Measurements from ENCODE around the gene DERL3.
"Not testable (repeated sequence)": the region's sequence is repeated elsewhere in the genome, so short reads cannot be mapped to it uniquely, and the experiment has no call there.

DERL3 gene

DNA sequence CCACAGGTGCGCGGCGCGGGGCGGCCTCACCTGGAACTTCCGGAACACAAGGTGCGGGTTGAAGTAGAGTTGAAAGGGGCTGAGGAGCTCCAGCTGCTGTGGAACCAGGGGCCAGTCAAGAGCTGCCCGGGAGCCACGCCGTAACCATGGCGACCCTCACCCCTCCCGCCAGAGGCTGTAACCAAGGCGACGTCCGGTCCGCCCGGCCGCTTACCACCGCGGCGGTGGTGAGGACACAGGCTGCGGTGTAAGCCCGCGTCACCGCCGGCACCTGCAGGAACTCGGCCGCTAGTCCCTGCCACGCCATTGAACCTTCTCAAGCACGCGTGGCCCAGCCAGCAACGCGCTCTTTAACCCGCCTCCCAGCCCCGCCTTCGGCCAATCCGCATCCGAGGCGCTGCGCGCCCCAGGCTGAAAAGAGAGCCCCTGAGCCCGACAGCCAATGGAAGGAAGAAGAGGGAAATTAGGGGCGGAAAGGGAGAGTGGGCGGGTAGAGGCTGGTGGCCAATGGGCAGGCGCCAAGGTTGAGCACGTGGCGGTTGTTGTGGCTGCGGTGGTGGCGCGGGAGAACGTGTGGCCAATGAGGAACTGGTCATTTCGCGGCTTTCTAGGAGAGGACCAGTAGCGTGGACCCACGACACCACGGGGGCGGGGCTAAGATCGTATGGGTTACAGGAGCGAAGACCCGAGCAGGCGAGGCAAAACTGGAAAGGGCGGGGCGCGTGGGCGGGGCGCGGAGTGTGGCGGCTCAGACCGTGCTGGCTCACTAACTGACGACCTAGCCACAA lies at the start of gene DERL3:
Gene DERL3, minus strand, starts transcription at position 326 of the 788 bp plus-strand sequence. Its CDS starts 19 bp downstream, at position 307.
- DNase-seq (ENCODE audit: low read depth, low spot score), result peak; percentile 100

DNA sequence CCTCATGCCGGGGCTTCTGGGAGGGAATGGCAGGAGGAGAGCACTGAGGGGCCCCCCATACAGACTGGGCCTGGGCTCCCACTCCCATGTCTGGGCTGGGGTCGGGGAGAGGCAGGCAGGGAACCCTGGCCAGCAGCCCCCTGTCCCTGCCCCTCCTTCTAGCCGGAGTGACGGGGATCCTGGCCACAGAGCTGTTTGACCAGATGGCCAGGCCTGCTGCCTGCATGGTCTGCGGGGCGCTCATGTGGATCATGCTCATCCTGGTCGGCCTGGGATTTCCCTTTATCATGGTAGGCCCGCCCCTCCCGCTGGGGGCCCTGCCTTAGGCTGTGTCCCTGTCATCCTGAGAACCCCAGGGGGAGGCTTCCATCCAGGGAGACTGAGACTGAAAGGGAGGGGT lies 45.3 kb upstream of the DERL3 start:
- DNase-seq (ENCODE audit: low read depth, low spot score), result no peak

DNA sequence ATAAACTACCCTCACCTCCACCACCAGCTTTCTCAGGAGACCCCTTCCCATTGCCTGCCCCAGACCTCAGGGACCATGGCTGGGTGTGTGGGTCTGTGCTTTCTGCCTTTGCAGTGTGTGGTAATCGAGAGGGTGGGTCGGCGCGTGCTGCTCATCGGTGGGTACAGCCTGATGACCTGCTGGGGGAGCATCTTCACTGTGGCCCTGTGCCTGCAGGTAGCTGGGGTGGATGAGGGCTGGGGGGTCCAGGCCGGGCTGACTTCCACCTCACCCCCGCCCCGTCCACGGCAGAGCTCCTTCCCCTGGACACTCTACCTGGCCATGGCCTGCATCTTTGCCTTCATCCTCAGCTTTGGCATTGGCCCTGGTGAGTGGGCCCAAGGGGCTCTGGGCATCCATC lies 44.9 kb upstream of the DERL3 start:
- no peak for DNase-seq (ENCODE audit: low read depth, low spot score)

DNA sequence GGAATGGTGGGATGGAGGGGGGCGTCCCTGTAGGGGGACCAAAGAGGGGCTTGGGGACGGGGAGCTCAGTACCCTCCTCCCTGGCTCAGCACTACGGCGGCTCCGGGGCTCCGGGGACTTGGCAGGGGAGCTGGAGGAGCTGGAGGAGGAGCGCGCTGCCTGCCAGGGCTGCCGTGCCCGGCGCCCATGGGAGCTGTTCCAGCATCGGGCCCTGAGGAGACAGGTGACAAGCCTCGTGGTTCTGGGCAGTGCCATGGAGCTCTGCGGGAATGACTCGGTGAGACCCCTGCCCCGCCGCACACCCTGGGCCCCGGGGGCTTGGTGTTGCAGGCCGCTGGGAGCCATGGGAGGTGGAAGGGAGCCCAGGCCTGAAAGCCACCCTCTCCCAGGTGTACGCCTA lies 43.6 kb upstream of the DERL3 start:
- no peak for DNase-seq (ENCODE audit: low read depth, low spot score)

DNA sequence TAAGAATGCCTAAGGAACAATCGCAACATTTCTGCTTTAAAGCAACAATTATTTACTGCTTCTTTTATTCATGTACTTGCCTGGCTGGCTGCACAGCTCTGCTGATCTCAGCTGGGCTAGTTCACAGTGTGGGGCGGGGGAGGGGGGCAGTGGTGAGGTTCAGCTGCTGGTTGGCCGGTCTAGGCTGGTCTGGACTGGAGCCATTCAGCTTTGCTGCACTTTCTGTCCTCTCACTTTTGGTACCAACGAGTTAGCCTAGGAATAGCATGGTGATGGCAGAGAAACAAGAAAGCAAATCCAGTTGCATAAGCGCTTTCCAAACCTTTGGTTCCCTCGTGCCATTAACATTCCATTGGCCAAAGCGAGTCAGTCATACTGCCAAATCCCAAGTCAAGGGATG lies 39.4 kb upstream of the DERL3 start:
- peak; percentile 19 for DNase-seq (ENCODE audit: low read depth, low spot score)

DNA sequence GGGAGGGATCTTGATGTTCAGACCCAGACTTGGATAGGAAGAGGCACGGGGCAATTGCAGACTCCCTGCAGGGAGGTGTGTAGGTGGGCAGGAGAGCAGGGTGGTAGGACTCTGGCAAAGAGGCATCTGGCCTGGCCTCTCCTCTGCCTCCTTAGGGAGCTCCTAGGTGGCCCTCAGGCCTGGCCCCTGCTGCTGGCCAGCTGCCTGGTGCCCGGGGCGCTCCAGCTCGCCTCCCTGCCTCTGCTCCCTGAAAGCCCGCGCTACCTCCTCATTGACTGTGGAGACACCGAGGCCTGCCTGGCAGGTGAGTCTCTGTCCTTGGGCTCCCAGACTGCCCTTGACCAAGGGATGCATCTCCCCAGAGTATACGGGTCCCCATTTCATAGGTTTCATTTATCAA lies 38.8 kb upstream of the DERL3 start:
- DNase-seq (ENCODE audit: low read depth, low spot score), result no peak

DNA sequence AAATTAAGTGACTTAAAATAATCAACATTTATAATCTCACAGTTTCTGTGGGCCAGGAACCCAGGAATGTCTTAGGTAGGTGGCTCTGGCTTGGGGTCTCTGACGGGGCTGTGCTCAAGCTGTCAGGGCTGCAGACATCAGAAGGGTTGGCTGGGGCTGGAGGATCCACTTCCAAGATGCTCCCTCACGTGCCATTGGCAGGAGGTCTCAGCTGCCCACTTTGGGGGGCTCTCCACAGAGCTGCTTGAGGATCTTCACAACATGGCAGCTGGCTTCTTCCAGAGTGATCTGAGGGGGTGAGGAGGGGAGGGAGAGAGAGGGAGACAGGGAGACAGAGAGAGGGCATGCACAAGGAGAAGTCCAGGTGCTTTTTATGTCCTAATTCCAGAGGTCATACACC lies 37.0 kb upstream of the DERL3 start:
- no peak for DNase-seq (ENCODE audit: low read depth, low spot score)

DNA sequence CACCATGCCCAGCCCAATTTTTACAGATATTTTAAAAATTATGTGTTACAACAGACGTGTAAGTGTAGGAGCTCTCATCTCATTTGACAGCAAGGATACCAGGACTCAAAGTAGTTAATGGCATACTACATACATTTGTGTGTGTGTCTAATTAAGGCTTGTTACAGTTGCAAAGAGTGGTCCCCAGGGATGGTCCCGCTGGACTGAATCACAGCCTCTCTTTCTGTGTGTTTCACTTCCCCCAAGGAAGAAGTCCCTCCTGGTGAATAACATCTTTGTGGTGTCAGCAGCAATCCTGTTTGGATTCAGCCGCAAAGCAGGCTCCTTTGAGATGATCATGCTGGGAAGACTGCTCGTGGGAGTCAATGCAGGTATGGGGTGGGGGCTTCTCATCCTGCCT lies 36.1 kb upstream of the DERL3 start:
- DNase-seq (ENCODE audit: low read depth, low spot score), result no peak

DNA sequence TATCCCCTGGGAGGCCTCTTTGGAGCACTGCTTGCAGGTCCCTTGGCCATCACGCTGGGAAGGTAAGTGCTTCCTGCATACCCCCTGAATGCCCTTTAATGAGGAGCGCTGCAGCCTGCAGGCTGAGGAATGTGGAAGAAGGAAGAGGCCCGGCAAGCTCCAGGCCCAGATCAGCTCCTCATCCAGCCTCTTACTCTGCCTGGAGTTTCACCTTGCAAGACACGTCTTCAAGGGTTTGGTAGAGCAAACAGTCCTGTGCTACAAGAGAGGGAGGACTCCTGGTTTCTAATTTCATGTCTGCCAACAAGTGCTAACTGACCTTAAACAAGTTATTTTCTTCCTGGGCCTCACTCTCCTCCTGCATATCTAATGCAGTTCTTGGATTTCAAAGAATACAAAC lies 29.8 kb upstream of the DERL3 start:
- DNase-seq (ENCODE audit: low read depth, low spot score), result no peak

DNA sequence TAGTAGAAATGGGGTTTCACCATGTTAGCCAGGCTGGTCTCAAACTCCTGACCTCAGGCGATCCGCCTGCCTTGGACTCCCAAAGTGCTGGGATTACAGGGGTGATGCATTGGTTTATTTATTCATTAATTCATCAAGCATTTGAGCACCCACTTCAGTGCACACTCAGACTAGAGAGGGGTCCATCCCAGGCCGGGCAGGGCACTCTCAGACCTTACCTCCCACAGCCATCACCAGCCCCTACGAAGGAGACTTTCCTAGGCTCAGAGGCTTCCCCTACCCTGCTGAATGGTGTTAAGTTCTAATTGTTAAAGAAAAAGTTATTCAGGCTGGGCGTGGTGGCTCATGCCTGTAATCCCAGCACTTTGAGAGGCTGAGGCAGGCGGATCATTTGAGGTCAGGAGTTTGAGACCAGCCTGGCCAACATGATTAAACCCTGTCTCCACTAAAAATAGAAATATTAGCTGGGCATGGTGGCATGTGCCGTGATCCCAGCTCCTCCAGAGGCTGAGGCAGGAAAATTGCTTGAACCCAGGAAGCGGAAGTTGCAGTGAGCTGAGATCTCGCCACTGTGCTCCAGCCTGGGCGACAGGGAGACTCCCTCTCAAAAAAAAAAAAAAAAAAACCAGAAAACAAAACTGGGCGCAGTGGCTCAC lies 25.8 kb upstream of the DERL3 start:
- not testable (repeated sequence) for DNase-seq (ENCODE audit: low read depth, low spot score)

DNA sequence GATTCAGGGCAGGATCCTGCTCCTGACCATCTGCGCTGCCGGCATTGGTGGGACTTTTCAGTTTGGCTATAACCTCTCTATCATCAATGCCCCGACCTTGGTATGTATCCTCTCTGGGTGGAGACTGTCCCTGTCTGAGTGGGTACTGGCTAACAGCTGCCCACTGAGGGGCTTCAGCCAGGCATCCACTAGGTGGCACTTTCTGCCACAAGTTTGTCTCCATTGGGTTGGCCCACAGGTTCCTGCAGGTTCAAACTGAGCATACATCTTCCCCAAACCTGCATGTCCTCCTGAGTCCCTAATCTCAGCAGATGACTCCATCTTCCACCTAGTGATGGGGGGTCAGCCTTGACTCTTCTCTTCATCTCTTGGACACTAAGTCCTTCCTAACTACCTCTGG lies 23.3 kb upstream of the DERL3 start:
- peak; percentile 62 for DNase-seq (ENCODE audit: low read depth, low spot score)

DNA sequence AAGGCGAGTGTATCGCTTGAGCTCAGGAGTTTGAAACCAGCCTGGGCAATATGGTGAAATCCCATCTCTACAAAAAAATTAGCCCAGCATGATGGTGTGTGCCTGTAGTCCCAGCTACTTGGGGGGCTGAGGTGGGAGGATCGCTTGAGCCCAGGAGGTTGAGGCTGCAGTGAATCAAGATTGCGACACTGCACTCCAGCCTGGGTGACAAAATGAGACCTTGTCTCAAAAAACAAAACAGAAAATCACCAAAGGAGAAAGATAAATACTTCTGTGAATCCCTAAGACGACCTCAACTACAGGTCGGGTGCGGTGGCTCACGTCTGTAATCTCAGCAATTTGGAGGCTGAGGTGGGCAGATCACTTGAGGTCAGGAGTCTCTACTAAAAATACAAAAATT lies 21.4 kb upstream of the DERL3 start:
- not testable (repeated sequence) for DNase-seq (ENCODE audit: low read depth, low spot score)

DNA sequence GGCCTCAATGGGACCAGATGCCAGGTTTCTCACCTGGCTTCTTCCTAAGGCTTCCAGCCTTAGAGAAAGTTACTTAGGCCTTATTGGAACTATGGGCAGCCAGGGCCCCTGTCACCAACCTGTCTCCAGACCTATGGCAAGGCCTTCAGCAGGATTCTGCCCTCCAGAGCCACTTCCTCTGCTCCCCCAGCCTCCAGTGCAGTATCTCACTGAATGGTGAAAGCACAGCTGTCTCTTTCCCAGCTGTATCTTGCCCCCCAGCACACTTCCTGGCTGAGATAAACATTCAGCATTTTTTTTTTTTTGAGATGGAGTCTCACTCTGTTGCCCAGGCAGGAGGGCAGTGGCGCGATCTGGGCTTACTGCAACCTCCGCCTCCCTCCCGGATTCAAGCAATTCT lies 20.4 kb upstream of the DERL3 start:
- no peak for DNase-seq (ENCODE audit: low read depth, low spot score)

DNA sequence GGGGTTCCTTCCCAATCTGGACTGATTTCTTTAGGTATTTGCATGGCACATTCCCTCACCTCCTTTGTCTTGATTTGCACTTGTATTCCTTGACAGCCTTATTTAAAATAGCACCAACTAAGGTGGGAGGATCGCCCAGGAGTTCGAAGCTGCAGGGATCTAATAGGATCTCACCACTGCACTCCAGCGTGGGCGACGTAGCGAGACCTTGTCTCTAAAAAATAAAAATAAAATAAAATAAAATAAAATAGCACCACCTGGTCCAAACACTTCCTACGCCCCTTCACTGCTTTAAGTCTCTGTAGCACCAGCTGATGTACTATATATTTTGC lies 19.6 kb upstream of the DERL3 start:
- no peak for DNase-seq (ENCODE audit: low read depth, low spot score)

DNA sequence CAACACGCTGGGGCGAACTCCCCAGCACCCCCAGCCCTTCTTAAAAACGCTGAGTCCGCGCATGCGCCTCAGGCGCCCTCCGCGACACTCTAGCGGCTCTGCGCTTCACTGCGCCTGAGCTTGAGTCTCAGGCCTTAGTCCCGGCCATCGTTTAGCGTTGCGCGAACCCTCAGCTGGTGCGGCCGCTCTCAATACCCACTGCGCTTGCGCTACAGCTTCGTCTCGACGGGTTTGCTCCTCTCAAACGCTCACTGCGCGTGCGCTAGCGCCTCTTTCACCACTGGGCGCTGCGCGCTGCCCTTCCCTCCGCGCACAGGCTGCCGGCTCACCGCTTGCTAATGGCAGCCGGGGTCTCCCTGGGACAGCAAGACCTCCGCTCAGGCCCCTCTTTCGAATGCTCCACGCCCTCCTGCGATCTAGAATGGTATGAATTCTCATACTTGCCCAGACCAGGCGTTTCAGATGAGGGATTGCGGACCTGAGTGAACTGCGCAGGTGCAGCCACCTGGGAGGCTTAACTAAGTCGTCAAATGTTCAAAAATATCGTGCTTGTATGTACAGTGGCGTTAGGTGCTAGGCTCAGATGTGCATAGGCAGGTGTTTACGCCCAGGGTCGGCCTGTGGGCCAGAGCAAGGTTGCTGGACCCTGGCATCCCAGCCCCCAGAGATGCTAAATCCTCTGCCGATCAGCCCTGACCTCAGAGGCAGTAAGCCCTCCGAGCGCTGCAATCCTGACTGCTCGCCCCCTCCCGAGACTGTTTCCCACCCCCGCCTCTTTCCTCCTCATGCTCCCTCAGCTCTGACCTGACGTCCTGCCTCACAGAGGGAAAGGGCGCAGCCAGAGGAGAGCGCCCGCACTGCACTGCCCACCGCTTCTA lies 19.0 kb upstream of the DERL3 start, which contains the start of gene SLC2A11:
Gene SLC2A11, plus strand, starts transcription at position 270 of the 878 bp plus-strand sequence. Its CDS starts 125 bp downstream, at position 395.
- DNase-seq (ENCODE audit: low read depth, low spot score), result peak; percentile 98

DNA sequence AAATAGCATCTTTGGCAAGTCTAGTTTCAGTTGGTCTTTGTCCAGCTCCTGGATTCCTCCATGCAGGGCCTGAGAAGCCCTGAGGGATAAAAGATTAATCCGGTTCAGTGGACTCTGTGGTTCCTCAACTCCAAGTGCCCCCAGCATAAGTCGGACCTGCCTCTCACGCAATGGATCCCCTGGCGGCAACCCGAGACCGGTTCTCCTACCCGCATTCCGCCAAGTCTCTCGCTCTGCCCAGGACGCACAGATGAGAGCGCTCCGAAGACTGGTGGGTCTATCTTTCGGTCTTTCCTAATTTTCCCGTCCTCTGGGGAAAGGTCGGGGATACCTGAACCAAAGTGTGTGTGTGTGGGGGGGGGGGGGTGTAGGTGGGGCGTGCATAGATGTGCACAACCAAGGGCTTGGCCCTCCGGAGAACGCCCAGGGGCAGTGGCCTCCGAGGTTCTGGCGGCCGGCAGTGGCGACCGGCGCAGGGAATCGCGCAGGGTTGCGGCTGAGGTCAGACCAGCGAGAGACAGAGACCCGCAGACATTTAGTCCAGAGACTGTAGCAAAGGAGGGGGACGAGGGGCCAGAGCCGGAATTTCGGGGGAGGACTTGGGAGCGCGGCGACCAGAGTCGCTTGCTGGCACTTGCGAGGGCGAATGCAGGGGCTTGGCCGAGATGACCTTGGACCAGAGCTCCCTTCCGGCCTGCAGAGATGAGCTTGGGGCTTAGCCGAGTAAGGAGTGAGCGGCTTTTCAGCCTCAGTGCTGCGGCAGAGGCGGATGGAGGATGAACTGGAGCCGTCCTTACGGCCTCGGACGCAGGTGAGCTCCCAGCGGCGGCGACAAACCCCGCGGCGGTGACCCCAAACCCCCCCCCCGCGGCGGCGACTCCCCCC lies 18.2 kb upstream of the DERL3 start:
- DNase-seq (ENCODE audit: low read depth, low spot score), result peak; percentile 81

DNA sequence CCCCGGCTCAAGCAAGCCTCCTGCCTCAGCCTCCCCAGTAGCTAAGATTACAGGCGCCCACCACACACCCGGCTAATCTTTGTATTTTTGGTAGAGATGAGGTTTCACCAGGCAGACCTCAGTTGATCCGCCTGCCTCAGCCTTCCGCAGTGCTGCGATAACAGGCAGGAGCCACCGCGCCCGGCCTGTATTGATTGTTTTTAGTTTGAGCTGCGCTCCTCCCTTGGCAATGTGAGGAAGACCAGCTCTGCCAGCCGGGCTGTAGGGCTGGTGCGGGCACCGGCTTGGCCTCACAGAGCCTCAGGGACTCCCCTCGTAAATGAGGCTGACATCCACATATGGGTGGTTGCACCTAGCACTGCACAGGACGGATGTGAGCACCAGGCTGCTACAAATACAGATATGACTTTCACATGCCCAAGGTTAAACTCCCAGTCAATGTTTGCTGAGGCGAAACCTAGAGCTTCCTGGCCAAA lies 11.4 kb upstream of the DERL3 start:
- DNase-seq (ENCODE audit: low read depth, low spot score), result no peak

DNA sequence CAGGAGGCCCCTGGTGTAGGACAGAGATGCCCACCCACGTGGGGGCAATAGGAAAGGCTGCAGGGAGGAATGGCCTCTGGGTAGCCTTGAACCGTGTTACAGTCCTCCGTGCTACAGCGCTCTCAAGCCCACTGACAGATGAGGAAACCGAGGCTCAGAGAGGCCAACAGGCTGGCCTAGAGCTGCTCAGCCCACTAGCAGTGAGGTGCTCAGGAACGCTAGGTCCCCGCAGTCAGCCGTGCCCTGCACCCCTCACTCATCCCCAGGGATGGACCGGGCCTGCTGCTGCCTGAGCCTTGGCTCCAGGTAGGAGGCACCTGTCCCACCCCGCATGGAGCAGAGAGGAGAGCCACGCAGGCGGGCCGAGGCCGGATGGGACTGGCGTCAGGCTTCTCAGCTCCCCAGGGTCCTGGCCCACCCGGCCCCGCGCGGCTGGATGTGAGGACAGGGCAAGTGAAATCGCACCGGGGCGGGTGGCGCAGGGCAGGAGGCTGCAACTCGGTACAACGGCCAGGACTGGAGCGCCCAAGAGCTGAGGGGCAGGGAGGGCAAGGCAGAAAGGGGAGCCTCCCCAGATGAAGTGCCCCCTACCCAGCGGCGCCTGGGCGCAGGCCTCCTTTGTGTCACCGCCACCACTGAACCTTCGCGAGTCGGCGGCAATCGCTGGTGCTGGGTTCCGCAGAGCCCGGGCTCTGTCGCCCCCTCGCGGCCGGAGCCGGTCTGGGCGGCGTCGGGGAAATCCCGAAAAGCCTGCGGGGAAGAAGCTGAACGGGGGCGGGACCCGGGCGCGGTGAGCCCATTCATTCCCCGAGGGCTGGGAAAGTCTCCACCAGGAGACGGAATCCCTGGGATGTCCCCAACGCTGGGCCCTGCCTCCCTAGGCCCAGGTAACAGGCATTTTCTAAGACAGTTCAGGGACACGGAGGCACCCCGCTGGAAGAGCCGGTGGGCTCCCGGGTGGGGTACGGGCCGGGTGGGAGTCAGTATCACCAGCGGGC lies 10.5 kb upstream of the DERL3 start:
- peak; percentile 97 for DNase-seq (ENCODE audit: low read depth, low spot score)

DNA sequence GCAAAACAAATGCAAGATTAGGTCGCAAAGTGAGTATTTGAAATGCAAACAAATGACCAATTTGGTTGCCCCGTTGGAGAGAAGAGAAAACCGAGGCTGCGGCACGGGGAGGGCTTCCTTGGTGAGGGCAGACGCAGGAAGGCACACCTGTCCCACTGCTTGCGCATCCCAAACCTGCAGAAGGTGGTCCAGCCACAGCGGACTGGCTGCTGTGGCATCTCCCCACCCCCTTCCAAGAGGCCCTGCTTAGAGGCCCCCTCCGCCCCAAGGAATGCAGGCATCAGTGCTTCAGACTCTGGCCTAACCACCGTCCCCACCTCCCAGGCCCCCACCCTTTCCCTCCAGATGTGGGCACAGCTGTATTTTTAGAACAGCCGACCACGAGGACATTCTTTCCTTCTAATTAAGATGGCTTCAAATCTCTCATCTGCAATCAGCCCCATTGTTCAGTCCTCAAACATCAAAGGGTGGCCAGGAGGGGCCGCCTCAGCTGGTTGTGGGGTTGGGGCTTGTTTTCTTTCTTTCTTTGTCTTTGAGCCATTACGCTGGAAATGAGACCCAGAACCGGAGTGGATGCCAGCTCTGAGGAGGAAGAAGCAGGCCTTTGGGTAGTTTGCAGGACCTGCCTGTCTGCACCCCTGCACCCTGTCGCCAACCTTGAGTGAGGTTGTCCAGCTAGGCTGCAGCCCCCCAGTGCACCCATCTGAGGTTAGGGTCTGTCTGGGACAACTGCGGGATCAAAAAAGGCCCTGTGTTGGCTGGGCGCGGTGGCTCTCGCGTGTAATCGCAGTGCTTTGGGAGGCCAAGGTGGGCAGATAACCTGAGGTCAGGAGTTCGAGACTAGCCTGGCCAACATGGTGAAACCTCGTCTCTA lies 9.4 kb upstream of the DERL3 start:
- DNase-seq (ENCODE audit: low read depth, low spot score), result peak; percentile 55

Data from ELF-1 (cell line).